NB4 (cell line): ENCODE results near the gene ZXDC.

ENCODE experiments used
- CTCF ChIP-seq: IDR thresholded peaks from one replicate; pipeline ENCODE4 v1.5.1; 2012; ENCODE audit warnings: low read depth, low read length
- MYC ChIP-seq: IDR thresholded peaks from 2 replicates; pipeline ENCODE4 v1.6.1; 2011; ENCODE audit warnings: low read depth, low read length
- POLR2A ChIP-seq: IDR thresholded peaks from 2 replicates; pipeline ENCODE4 v1.6.1; 2011; ENCODE audit warnings: mild to moderate bottlenecking; ENCODE audit not compliant: insufficient read length; ENCODE audit errors: extremely low read depth

GRCh38 chr3:126512026-126512425 lies 36.3 kb upstream of the ZXDC start:
- no peak for TF ChIP-seq CTCF
- no peak for TF ChIP-seq MYC
- TF ChIP-seq POLR2A, result no peak
